OCI-LY1 (cell line): ENCODE data around the gene DIRAS1.

ENCODE experiments used
- CTCF ChIP-seq: fragments of 200-600 bp; sonication (generic), shearing (Covaris generic); IDR thresholded peaks from 2 replicates; pipeline ENCODE4 v1.5.1; 2017; ENCODE audit warnings: mild to moderate bottlenecking, antibody characterized with exemption, low read length, moderate library complexity, mixed read lengths
- EZH2 ChIP-seq: fragments of 200-600 bp; sonication (generic), shearing (Covaris generic); IDR thresholded peaks from 2 replicates; pipeline ENCODE4 v1.8.0; 2017; ENCODE audit warnings: borderline replicate concordance, mixed run types, mild to moderate bottlenecking, antibody characterized with exemption, low read length, moderate library complexity, mixed read lengths

GRCh38 chr19:2701361-2702169 lies 19.6 kb downstream of the DIRAS1 start:
- no peak for TF ChIP-seq CTCF
- TF ChIP-seq EZH2: no peak
